ENCODE measurements around the gene CCDC116.

Gene CCDC116, protein sequence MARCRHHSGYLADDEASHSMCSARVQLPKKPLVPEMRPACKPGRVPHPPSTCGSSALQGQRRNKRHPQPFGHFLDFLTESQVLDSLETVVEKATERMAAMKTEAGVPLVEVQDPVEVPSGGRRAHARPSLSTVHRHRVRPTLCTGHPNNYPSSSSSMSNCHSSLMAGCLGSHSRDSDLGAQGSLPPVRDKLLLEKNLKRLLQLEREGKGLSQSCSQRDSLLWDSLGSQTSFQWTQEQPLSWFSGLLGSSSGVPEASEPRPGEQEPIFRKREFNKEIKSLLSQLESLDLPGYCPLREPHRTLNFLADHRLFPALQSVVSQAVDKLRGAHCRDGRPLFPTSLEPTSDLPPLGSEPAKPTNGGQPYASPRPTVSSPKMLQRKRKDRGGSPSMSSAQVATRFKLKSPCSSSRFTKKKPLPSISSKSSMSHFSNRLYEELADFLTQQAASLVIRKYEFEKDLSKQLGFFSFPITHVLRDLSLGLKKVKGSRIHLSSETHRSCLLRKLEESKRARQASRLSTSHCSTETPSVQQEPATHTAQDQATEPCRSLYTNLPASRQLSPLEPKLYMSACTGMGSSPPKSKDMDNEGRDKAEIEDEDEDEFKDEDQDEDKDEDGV

DNA sequence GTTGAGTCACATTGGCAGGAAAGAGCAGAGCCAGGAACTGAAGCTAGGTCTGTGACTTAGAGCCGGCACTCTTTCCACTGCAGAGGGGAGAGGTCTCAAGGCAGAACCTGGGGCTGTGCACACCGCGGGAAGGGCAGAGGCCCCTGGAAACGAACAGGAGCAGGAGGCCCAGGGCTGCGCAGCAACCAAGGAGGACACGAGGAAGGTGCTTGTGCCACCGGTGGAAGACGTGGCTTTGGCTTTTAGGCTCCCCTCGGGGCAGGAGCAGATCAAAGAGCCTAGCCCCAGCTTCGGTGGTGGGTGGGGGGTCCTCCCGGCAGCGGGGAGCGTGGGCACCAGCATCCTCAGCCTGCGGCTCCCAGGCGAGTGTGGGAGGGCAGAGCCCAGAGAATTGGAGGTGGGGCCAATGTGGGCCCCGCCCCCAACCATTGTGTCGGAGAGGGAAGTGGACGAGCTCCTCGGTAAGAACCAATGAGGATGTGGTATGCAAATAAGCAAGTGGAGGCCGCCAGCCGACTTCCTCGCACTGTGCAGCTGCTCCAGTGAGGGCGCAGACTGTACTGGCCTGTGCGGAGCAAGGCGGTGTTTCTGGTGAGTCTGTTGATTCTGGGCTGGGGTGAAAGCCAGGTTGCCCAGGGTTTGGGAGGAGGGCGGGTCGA is at the start of gene CCDC116:
CCDC116 (plus strand) TSS at position 524 of the 659 bp plus-strand sequence. CDS start 422 bp downstream, outside the sequence.
- no peaks in the 10 kb centered on the region for H3K9me2 ChIP-seq (replicated peaks; ENCODE audit: low read depth, low read length)
- TF ChIP-seq, protein P1, sequence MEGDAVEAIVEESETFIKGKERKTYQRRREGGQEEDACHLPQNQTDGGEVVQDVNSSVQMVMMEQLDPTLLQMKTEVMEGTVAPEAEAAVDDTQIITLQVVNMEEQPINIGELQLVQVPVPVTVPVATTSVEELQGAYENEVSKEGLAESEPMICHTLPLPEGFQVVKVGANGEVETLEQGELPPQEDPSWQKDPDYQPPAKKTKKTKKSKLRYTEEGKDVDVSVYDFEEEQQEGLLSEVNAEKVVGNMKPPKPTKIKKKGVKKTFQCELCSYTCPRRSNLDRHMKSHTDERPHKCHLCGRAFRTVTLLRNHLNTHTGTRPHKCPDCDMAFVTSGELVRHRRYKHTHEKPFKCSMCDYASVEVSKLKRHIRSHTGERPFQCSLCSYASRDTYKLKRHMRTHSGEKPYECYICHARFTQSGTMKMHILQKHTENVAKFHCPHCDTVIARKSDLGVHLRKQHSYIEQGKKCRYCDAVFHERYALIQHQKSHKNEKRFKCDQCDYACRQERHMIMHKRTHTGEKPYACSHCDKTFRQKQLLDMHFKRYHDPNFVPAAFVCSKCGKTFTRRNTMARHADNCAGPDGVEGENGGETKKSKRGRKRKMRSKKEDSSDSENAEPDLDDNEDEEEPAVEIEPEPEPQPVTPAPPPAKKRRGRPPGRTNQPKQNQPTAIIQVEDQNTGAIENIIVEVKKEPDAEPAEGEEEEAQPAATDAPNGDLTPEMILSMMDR (conservative IDR thresholded peaks at IDR 0.05; ENCODE audit: low read length): no peak
- no peak for TF ChIP-seq EZH2phosphoT487 (IDR thresholded peaks at IDR 0.05; ENCODE audit: borderline replicate concordance)
- peaks cover 24% of the 10 kb centered on the region for H3K79me2 ChIP-seq (ENCODE audit: insufficient read depth, low read length)
- H2AFZ ChIP-seq (ENCODE audit: low read length): no peak within 1 kb of the TSS
- peaks cover 6% of the 10 kb centered on the region for H3K4me1 ChIP-seq (ENCODE audit: insufficient read depth, low read length, poor library complexity, severe bottlenecking)
- peaks cover 7% of the 10 kb centered on the region; the same call in 1 of the 2 replicates for H3K36me3 ChIP-seq (ENCODE audit: insufficient read depth, low read length)
- H3K27me3 ChIP-seq (ENCODE audit: insufficient read depth, low read length, poor library complexity, severe bottlenecking): peaks cover 5% of the 10 kb centered on the region
- H4K20me1 ChIP-seq (ENCODE audit: insufficient read depth, low read length, poor library complexity, severe bottlenecking): peaks cover 22% of the 10 kb centered on the region
- no peaks in the 10 kb centered on the region for H3F3A ChIP-seq (ENCODE audit: low read depth)
- H3K9me3 ChIP-seq (ENCODE audit: insufficient read depth, low read depth, low read length): no peaks in the 10 kb centered on the region
- no peak within 1 kb of the TSS for H3K4me2 ChIP-seq (ENCODE audit: low read depth, low read length, poor library complexity, severe bottlenecking)
- H3K9ac ChIP-seq (ENCODE audit: low read depth, low read length, poor library complexity, severe bottlenecking): no peak within 1 kb of the TSS
- H3K4me3 ChIP-seq (ENCODE audit: low read length, poor library complexity, severe bottlenecking): no peak within 1 kb of the TSS

DNA sequence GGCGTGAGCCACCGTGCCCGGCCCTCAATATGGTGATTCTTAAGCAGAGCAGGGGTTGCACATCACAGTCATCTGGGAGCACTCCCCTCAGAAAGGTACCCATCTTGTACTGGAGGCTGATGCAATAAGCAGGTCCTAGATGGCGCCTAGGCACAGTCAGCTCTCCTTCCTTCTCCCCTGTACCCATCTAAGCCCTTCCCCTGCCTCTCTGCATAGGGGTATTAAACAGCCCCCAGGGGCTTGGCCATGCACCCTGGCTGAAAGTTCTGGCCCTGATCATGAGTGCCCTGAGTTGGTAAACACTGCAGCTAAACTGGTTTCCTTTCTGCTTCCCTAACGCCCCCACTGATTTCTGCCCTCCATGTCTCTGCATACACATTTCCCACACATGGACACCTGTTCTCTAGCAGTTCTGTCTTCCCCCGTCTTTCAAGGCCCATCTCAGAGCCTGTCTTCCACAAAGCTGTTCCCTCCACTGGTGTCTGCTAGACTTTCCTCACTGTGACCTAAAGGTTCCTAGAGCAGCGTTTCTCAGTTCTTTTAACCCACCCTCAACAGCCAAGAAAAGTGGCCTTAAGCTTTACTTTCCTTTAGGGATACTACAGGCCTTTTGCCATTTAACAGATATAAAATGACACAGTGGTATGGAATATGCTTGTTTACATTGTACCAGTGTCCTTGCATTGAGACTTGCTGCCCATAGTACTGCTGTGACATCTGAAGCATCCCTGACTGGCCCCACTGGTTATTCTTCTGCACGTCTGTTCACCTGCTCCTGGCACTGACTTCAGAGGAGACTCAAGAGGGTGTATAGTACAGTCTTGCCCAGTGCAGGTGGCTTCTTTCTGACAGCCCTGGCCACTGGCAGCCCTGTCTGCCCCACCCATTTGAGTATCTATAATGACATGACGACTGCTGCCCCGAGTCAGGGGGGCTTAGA is 49.5 kb upstream of the CCDC116 start:
- Histone ChIP-seq H3K36me3 (ENCODE audit: insufficient read depth, low read length) (peaks cover 17% of the 10 kb centered on the region; the same call in 1 of the 2 replicates), H3K9me2 (replicated peaks; ENCODE audit: low read depth, low read length) (no peaks in the 10 kb centered on the region), H3K4me3 (ENCODE audit: low read length, poor library complexity, severe bottlenecking) (no peak overlapping the region), H3K9ac (ENCODE audit: low read depth, low read length, poor library complexity, severe bottlenecking) (no peak overlapping the region), H3F3A (ENCODE audit: low read depth) (no peaks in the 10 kb centered on the region), H3K79me2 (ENCODE audit: insufficient read depth, low read length) (peaks cover 94% of the 10 kb centered on the region), H2AFZ (ENCODE audit: low read length) (no peak overlapping the region), H3K4me2 (ENCODE audit: low read depth, low read length, poor library complexity, severe bottlenecking) (no peak overlapping the region), H3K27me3 (ENCODE audit: insufficient read depth, low read length, poor library complexity, severe bottlenecking) (no peaks in the 10 kb centered on the region), H4K20me1 (ENCODE audit: insufficient read depth, low read length, poor library complexity, severe bottlenecking) (peaks cover 86% of the 10 kb centered on the region), H3K9me3 (ENCODE audit: insufficient read depth, low read depth, low read length) (no peaks in the 10 kb centered on the region), H3K4me1 (ENCODE audit: insufficient read depth, low read length, poor library complexity, severe bottlenecking) (no peaks in the 10 kb centered on the region)
- TF ChIP-seq EZH2phosphoT487 (IDR thresholded peaks at IDR 0.05; ENCODE audit: borderline replicate concordance): no peak
- TF ChIP-seq, protein P1 (conservative IDR thresholded peaks at IDR 0.05; ENCODE audit: low read length): no peak

DNA sequence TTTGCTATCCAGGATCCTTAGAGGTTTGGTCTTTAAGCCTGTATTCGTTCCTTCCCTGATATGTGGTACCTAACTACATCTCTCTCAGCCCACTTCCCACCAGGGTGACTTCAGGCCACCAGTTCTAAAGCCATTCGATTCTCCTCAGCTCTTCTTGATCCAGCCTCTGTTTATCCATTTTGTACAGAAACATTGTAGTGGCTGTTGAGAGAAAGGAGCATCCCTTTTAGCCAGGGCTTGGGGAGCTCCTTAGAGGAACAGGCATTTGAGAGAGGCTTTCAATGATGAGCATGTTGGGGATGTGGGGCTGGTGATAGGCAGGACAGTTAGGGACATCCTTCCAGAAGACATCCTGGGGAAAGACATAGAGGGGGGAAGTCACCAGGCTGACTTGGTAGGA is 47.2 kb upstream of the CCDC116 start:
- no peak overlapping the region for H2AFZ ChIP-seq (ENCODE audit: low read length)
- no peaks in the 10 kb centered on the region for H3K9me2 ChIP-seq (replicated peaks; ENCODE audit: low read depth, low read length)
- H3K79me2 ChIP-seq (ENCODE audit: insufficient read depth, low read length): peaks cover 92% of the 10 kb centered on the region
- no peaks in the 10 kb centered on the region for H3F3A ChIP-seq (ENCODE audit: low read depth)
- TF ChIP-seq, protein P1 (conservative IDR thresholded peaks at IDR 0.05; ENCODE audit: low read length): no peak
- TF ChIP-seq EZH2phosphoT487 (IDR thresholded peaks at IDR 0.05; ENCODE audit: borderline replicate concordance): no peak
- no peaks in the 10 kb centered on the region for H3K9me3 ChIP-seq (ENCODE audit: insufficient read depth, low read depth, low read length)
- no peaks in the 10 kb centered on the region for H3K4me1 ChIP-seq (ENCODE audit: insufficient read depth, low read length, poor library complexity, severe bottlenecking)
- no peak overlapping the region for H3K9ac ChIP-seq (ENCODE audit: low read depth, low read length, poor library complexity, severe bottlenecking)
- H4K20me1 ChIP-seq (ENCODE audit: insufficient read depth, low read length, poor library complexity, severe bottlenecking): peaks cover 83% of the 10 kb centered on the region
- no peak overlapping the region for H3K4me3 ChIP-seq (ENCODE audit: low read length, poor library complexity, severe bottlenecking)
- peaks cover 18% of the 10 kb centered on the region; the same call in 1 of the 2 replicates for H3K36me3 ChIP-seq (ENCODE audit: insufficient read depth, low read length)
- H3K4me2 ChIP-seq (ENCODE audit: low read depth, low read length, poor library complexity, severe bottlenecking): no peak overlapping the region
- no peaks in the 10 kb centered on the region for H3K27me3 ChIP-seq (ENCODE audit: insufficient read depth, low read length, poor library complexity, severe bottlenecking)

All from Loucy (cell line).